Measurements from ENCODE around the gene MTHFSD.

- TF ChIP-seq, protein P1, sequence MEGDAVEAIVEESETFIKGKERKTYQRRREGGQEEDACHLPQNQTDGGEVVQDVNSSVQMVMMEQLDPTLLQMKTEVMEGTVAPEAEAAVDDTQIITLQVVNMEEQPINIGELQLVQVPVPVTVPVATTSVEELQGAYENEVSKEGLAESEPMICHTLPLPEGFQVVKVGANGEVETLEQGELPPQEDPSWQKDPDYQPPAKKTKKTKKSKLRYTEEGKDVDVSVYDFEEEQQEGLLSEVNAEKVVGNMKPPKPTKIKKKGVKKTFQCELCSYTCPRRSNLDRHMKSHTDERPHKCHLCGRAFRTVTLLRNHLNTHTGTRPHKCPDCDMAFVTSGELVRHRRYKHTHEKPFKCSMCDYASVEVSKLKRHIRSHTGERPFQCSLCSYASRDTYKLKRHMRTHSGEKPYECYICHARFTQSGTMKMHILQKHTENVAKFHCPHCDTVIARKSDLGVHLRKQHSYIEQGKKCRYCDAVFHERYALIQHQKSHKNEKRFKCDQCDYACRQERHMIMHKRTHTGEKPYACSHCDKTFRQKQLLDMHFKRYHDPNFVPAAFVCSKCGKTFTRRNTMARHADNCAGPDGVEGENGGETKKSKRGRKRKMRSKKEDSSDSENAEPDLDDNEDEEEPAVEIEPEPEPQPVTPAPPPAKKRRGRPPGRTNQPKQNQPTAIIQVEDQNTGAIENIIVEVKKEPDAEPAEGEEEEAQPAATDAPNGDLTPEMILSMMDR (IDR thresholded peaks at IDR 0.05 in 2 of 3, conservative IDR thresholded peaks at IDR 0.05 in 1 of 3; ENCODE audit: control insufficient read depth in 2 of 3, extremely low read depth in 1 of 3, insufficient read depth in 1 of 3, low read depth in 3 of 3, low read length in 3 of 3), result no peak
- TF ChIP-seq, protein P2, sequence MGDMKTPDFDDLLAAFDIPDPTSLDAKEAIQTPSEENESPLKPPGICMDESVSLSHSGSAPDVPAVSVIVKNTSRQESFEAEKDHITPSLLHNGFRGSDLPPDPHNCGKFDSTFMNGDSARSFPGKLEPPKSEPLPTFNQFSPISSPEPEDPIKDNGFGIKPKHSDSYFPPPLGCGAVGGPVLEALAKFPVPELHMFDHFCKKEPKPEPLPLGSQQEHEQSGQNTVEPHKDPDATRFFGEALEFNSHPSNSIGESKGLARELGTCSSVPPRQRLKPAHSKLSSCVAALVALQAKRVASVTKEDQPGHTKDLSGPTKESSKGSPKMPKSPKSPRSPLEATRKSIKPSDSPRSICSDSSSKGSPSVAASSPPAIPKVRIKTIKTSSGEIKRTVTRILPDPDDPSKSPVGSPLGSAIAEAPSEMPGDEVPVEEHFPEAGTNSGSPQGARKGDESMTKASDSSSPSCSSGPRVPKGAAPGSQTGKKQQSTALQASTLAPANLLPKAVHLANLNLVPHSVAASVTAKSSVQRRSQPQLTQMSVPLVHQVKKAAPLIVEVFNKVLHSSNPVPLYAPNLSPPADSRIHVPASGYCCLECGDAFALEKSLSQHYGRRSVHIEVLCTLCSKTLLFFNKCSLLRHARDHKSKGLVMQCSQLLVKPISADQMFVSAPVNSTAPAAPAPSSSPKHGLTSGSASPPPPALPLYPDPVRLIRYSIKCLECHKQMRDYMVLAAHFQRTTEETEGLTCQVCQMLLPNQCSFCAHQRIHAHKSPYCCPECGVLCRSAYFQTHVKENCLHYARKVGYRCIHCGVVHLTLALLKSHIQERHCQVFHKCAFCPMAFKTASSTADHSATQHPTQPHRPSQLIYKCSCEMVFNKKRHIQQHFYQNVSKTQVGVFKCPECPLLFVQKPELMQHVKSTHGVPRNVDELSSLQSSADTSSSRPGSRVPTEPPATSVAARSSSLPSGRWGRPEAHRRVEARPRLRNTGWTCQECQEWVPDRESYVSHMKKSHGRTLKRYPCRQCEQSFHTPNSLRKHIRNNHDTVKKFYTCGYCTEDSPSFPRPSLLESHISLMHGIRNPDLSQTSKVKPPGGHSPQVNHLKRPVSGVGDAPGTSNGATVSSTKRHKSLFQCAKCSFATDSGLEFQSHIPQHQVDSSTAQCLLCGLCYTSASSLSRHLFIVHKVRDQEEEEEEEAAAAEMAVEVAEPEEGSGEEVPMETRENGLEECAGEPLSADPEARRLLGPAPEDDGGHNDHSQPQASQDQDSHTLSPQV (IDR thresholded peaks at IDR 0.05), result no peak
Observed at GRCh38 chr16:86571530-86571915, 16.5 kb upstream of the MTHFSD start.

All from GM12878 (cell line).